AG04450 (cell line): ENCODE measurements around the gene NFIL3. TPM values are rescaled to one million over a fixed set of nuclear protein-coding genes. Genes with fewer than 3 reads are reported as not detected.
"Not testable (repeated sequence)": the region's sequence is repeated elsewhere in the genome, so short reads cannot be mapped to it uniquely, and the experiment has no call there.

Experiments
- CTCF ChIA-PET: fragments of 300-600, 350-600 bp; formaldehyde crosslinking; extraction: SDS; loops from one replicate; lab custom pipeline; 2022; ENCODE audit warnings: antibody characterized with exemption, inconsistent platforms; lab: Charles Lee
- POLR2A ChIA-PET: fragments of 350-600 bp; formaldehyde crosslinking; extraction: SDS; loops from one replicate; lab custom pipeline; 2021; ENCODE audit warnings: antibody characterized with exemption, inconsistent platforms; lab: Yijun Ruan, JAX
- DNase-seq: peaks from one replicate; pipeline ENCODE4 v3.0.0-alpha.2; 2011; ENCODE audit warnings: low read depth, low spot score
- H3K27ac ChIP-seq: one replicate; pipeline ENCODE4 v1.5.1; 2012; ENCODE audit warnings: low read depth, low read length, control low read depth
- H3K27me3 ChIP-seq: one replicate; pipeline ENCODE4 v1.6.0; 2012; ENCODE audit warnings: low read length; ENCODE audit not compliant: control insufficient read depth, insufficient read depth
- H3K4me3 ChIP-seq: 2 replicates; pipeline ENCODE4 v1.5.1; 2011; ENCODE audit warnings: mild to moderate bottlenecking, low read depth, low read length, control low read depth
- H3K9me3 ChIP-seq: 2 replicates; pipeline ENCODE4 v1.5.1; 2012; ENCODE audit warnings: low read length; ENCODE audit not compliant: control insufficient read depth, insufficient read depth
- CTCF ChIP-seq: IDR thresholded peaks from 2 replicates; pipeline ENCODE4 v1.5.1; 2011; ENCODE audit warnings: low read depth, low read length, control low read depth, inconsistent platforms
- polyA plus RNA-seq: library from polyadenylated mRNA; depleted of rRNA; stranded (reverse); fragments of >200 nt; gene quantifications from 2 replicates; pipeline ENCODE4 v1.2.3, GENCODE V29; 2011

Gene NFIL3
- polyA plus RNA-seq, 1 experiment: 30.3 TPM

DNA sequence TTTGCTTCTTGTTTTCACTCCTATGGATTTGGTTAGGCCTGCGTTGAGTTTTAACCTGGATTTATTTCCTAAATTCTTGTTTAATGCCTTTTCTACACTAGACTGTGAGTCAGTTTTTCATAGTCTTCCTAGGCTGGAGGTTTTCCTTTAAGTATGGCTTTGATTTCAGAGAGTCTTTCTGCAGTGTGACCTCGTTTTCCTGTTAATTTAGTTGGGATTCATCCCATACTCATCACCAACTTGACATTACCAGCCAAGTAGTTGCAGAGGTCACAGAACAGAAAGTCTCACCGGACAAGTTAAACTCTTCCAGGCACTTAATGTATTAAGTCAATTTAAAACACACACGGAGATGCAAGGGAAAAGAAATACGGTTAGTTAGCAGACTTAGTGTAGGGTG lies 32.2 kb downstream of the NFIL3 start:
- DNase-seq: no peak
- POLR2A ChIA-PET: no interaction called here
- Histone ChIP-seq H3K27me3 (no peaks in the 10 kb centered on the region), H3K9me3 (no peaks in the 10 kb centered on the region), H3K27ac (no peak overlapping the region), H3K4me3 (no peak overlapping the region)
- TF ChIP-seq CTCF: no peak
- CTCF ChIA-PET: no interaction called here

GRCh38 chr9:91389686-91390085 lies 33.9 kb downstream of the NFIL3 start:
- H3K4me3 ChIP-seq, H3K9me3 ChIP-seq, H3K27ac ChIP-seq, H3K27me3 ChIP-seq, POLR2A ChIA-PET, CTCF ChIA-PET, DNase-seq: not testable (repeated sequence)

- Histone ChIP-seq H3K4me3 (no peak overlapping the region), H3K27ac (no peak overlapping the region), H3K9me3 (no peaks in the 10 kb centered on the region), H3K27me3 (no peaks in the 10 kb centered on the region)
- POLR2A ChIA-PET: no interaction called here
- TF ChIP-seq CTCF: no peak
- CTCF ChIA-PET: no interaction called here
- DNase-seq: no peak
These were observed 36.9 kb downstream of the NFIL3 start for GRCh38 chr9:91386765-91387164.

- POLR2A ChIA-PET: no interaction called here
- Histone ChIP-seq H3K9me3 (no peaks in the 10 kb centered on the region), H3K27me3 (no peaks in the 10 kb centered on the region), H3K4me3 (no peak overlapping the region), H3K27ac (no peak overlapping the region)
- no peak for TF ChIP-seq CTCF
- DNase-seq: no peak
- CTCF ChIA-PET: no interaction called here
These were observed 38.7 kb downstream of the NFIL3 start for GRCh38 chr9:91384954-91385353.

DNA sequence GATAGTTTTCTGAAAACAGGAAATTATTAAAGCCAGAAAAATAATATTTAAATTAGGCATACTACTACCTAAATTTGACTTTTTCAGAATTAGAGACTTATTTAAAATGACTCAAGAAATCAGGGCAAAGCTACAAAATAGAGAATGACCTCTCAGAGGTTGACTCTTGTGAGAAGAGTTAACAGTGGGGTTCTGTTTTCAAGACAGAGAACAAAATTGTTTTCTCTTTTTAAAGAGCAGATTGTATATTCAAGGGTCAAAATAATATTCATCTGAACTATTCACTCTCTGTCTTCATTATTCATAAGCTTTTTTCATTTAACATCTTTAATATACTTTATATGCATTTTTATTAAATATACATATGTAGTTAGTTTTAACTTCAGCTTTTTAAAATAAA lies 40.1 kb downstream of the NFIL3 start:
- DNase-seq: no peak
- Histone ChIP-seq H3K9me3 (no peaks in the 10 kb centered on the region), H3K4me3 (no peak overlapping the region), H3K27ac (no peak overlapping the region), H3K27me3 (no peaks in the 10 kb centered on the region)
- ChIA-PET CTCF (no interaction called here), POLR2A (no interaction called here)
- no peak for TF ChIP-seq CTCF

- Histone ChIP-seq H3K9me3 (peaks cover 3% of the 10 kb centered on the region; the same call in 1 of the 2 replicates), H3K4me3 (no peak overlapping the region), H3K27ac (no peak overlapping the region), H3K27me3 (no peaks in the 10 kb centered on the region)
- POLR2A ChIA-PET: interaction anchor here (0.7 kb wide), 1 partner anchor 18 kb away, joined by 4 read pairs; no protein-coding TSS in a partner anchor
- no peak for DNase-seq
- CTCF ChIA-PET: no interaction called here
- TF ChIP-seq CTCF: no peak
These were observed 41.3 kb downstream of the NFIL3 start for GRCh38 chr9:91382298-91382697.
